K562 (cell line): ENCODE data around the gene CACNB2. TPM values are rescaled to one million over a fixed set of nuclear protein-coding genes. Genes with fewer than 3 reads are reported as not detected.

Source experiments
- ATAC-seq: fragments of 200-7000 bp; cut with Tn5 transposase; 3 replicates; pipeline ENCODE4 v1.9.1; 2020; ENCODE audit warnings: moderate library complexity
- BruUV-seq: library from RNA; stranded (reverse); fragments of 400-500 nt; replicated peaks from 2 replicates; lab custom pipeline; 2021; lab: Mats Ljungman, UMichigan
- CTCF ChIA-PET: fragments of 300-600 bp; formaldehyde crosslinking; extraction: SDS; loops from one replicate; lab custom pipeline; 2021; ENCODE audit warnings: low intra/inter-chr PET ratio; lab: Yijun Ruan, JAX
- POLR2A ChIA-PET: fragments of 300-600, 350-650 bp; sonication (Branson Sonifier 250); formaldehyde crosslinking; extraction: SDS; loops from one replicate; lab custom pipeline; 2021; ENCODE audit warnings: antibody characterized with exemption, inconsistent platforms; lab: Yijun Ruan, JAX
- DNase-seq, 4 experiments: peaks; one replicate each; pipeline versions ENCODE4 v3.0.0 to v3.0.0-alpha.2; 2011 to 2018; ENCODE audit warnings: low spot score in 3 of 4, mixed read lengths in 3 of 4; ENCODE audit errors: extremely low read depth in 1 of 4
- FAIRE-seq: peaks from 2 replicates; lab custom pipeline; 2011; peaks lifted over from hg19 to GRCh38; lab: Jason Lieb, UNC
- H2AFZ ChIP-seq: 2 replicates; pipeline ENCODE4 v1.6.0; 2011; ENCODE audit warnings: low read depth, low read length, control low read depth, inconsistent platforms
- H3K27ac ChIP-seq: fragments of 200-600 bp; 3 replicates; pipeline ENCODE4 v1.8.0; 2011; ENCODE audit warnings: low read depth, mild to moderate bottlenecking, control low read depth, inconsistent platforms, low read length, moderate library complexity, mixed read lengths; ENCODE audit errors: extremely low read depth
- H3K27me3 ChIP-seq, 2 experiments: fragments of 300-600 bp in 1 of 2; 2 replicates in 1 of 2; 3 replicates in 1 of 2; pipeline versions ENCODE4 v1.6.0 to v1.8.0; 2011; ENCODE audit warnings: inconsistent platforms in 2 of 2, low read length in 2 of 2, mild to moderate bottlenecking in 1 of 2, mixed read lengths in 1 of 2, moderate library complexity in 1 of 2; ENCODE audit not compliant: control insufficient read depth in 2 of 2, insufficient read depth in 2 of 2
- H3K36me3 ChIP-seq: fragments of 300-600 bp; 3 replicates; pipeline ENCODE4 v1.8.0; 2011; ENCODE audit warnings: mild to moderate bottlenecking, low read length, inconsistent platforms; ENCODE audit not compliant: control insufficient read depth, insufficient read depth
- H3K4me1 ChIP-seq, 2 experiments: fragments of 200-600 bp in 1 of 2; replicated peaks in 1 of 2; 2 replicates in 1 of 2; 3 replicates in 1 of 2; pipeline versions ENCODE4 v1.5.1 to v1.8.0; 2011; ENCODE audit warnings: inconsistent platforms in 2 of 2, low read length in 2 of 2, mild to moderate bottlenecking in 1 of 2, mixed read lengths in 1 of 2, moderate library complexity in 1 of 2; ENCODE audit not compliant: control insufficient read depth in 2 of 2, insufficient read depth in 2 of 2
- H3K4me2 ChIP-seq: 2 replicates; pipeline ENCODE4 v1.6.1; 2011; ENCODE audit warnings: low read length, control low read depth, inconsistent platforms, mixed read lengths; ENCODE audit not compliant: insufficient read depth
- H3K4me3 ChIP-seq: fragments of 200-600 bp; sonication (generic), shearing (Covaris generic); 2 replicates; pipeline ENCODE4 v1.5.1; 2016; ENCODE audit warnings: control low read depth, inconsistent platforms
- H3K79me2 ChIP-seq: fragments of 200-600 bp; 3 replicates; pipeline ENCODE4 v1.8.0; 2011; ENCODE audit warnings: low read length, inconsistent platforms; ENCODE audit not compliant: control insufficient read depth, insufficient read depth
- H3K9ac ChIP-seq, 2 experiments: 2 replicates each; pipeline versions ENCODE4 v1.6.0 to v1.6.1; 2011; ENCODE audit warnings: low read depth in 2 of 2, low read length in 2 of 2, control low read depth in 1 of 2, inconsistent platforms in 1 of 2, mild to moderate bottlenecking in 1 of 2, mixed read lengths in 1 of 2; ENCODE audit not compliant: insufficient read depth in 1 of 2
- H3K9me1 ChIP-seq: one replicate; pipeline ENCODE4 v1.6.0; 2011; ENCODE audit warnings: inconsistent platforms, mild to moderate bottlenecking, low read length, moderate library complexity; ENCODE audit not compliant: control insufficient read depth, insufficient read depth
- H3K9me3 ChIP-seq: replicated peaks from 2 replicates; pipeline ENCODE4 v1.5.1; 2011; ENCODE audit warnings: low read depth, low read length, inconsistent platforms; ENCODE audit not compliant: control insufficient read depth, insufficient read depth
- H4K20me1 ChIP-seq: replicated peaks from 2 replicates; pipeline ENCODE4 v1.6.1; 2011; ENCODE audit warnings: low read length, inconsistent platforms, mixed read lengths; ENCODE audit not compliant: control insufficient read depth, insufficient read depth
- E2F3 ChIP-seq: fragments of 250-450 bp; sonication (Bioruptor Pico); IDR thresholded peaks from 2 replicates; pipeline ENCODE4 v1.4.0; 2020; ENCODE audit warnings: mild to moderate bottlenecking
- ETV1 ChIP-seq: fragments of 450-650 bp; conservative IDR thresholded peaks from 2 replicates; pipeline ENCODE4 v1.6.1; 2016; ENCODE audit warnings: missing genetic modification characterization, control low read depth, low read depth, missing compliant biosample characterization
- GATAD2A ChIP-seq: fragments of 450-650 bp; IDR thresholded peaks from 2 replicates; pipeline ENCODE4 v1.6.1; 2017
- KLF13 ChIP-seq: fragments of 450-650 bp; IDR thresholded peaks from 2 replicates; pipeline ENCODE4 v1.6.1; 2016; ENCODE audit warnings: missing genetic modification characterization, low read depth, mild to moderate bottlenecking, missing compliant biosample characterization, moderate library complexity, borderline replicate concordance
- LEF1 ChIP-seq: fragments of 450-650 bp; IDR thresholded peaks from 2 replicates; pipeline ENCODE4 v1.6.1; 2016; ENCODE audit warnings: mild to moderate bottlenecking
- NR3C1 ChIP-seq: sonication (generic); formaldehyde crosslinking; IDR thresholded peaks from 2 replicates; pipeline ENCODE4 v1.8.1; 2022; ENCODE audit warnings: missing genetic modification reagents
- NRF1 ChIP-seq, 2 experiments: fragments of 450-650 bp; IDR thresholded peaks in 1 of 2; conservative IDR thresholded peaks in 1 of 2; 2 replicates each; pipeline ENCODE4 v1.6.1; 2014; ENCODE audit warnings: mild to moderate bottlenecking in 2 of 2
- PTTG1 ChIP-seq: fragments of 450-650 bp; IDR thresholded peaks from 2 replicates; pipeline ENCODE4 v1.6.1; 2016; ENCODE audit warnings: low read depth, mild to moderate bottlenecking, missing genetic modification characterization, missing compliant biosample characterization
- RBM17 ChIP-seq: fragments of 200-400 bp; formaldehyde crosslinking; IDR thresholded peaks from 2 replicates; pipeline ENCODE4 v1.6.1; 2017; ENCODE audit warnings: low read depth, mild to moderate bottlenecking, low read length, borderline replicate concordance
- RHOXF2B ChIP-seq: fragments of 250-450 bp; sonication (Bioruptor Pico); conservative IDR thresholded peaks from 2 replicates; pipeline ENCODE4 v1.5.1; 2021
- THRAP3 ChIP-seq: fragments of 450-650 bp; IDR thresholded peaks from 2 replicates; pipeline ENCODE4 v1.6.1; 2016; ENCODE audit warnings: mild to moderate bottlenecking, inconsistent platforms, borderline replicate concordance
- U2AF2 ChIP-seq: fragments of 200-400 bp; formaldehyde crosslinking; optimal IDR thresholded peaks from 2 replicates; pipeline ENCODE3; 2017; ENCODE audit warnings: low read depth, mild to moderate bottlenecking, low read length
- ZBTB12 ChIP-seq: fragments of 250-450 bp; sonication (Bioruptor Pico); IDR thresholded peaks from 2 replicates; pipeline ENCODE4 v1.4.0; 2020
- ZFPM2 ChIP-seq: fragments of 250-450 bp; sonication (Bioruptor Pico); IDR thresholded peaks from 2 replicates; pipeline ENCODE4 v1.5.1; 2022; ENCODE audit warnings: mild to moderate bottlenecking
- ZNF124 ChIP-seq: sonication (generic); formaldehyde crosslinking; IDR thresholded peaks from 2 replicates; pipeline ENCODE4 v1.8.1; 2022; ENCODE audit warnings: missing genetic modification reagents
- ZNF507 ChIP-seq: conservative IDR thresholded peaks from 2 replicates; pipeline ENCODE4 v1.6.1; 2017; ENCODE audit warnings: missing genetic modification characterization, missing compliant biosample characterization
- WGBS: fragments of 100-300 bp; shearing (Covaris generic); methylation state at CpG from one replicate; pipeline ENCODE4 v1.1.6; 2016; ENCODE audit warnings: low coverage, mixed read lengths; ENCODE audit not compliant: insufficient coverage; ENCODE audit errors: missing lambda C conversion rate; 5-methylcytosine and 5-hydroxymethylcytosine counted together
- in situ Hi-C: fragments of 300-500 bp; cut with MboI; formaldehyde crosslinking; loops from 4 replicates; pipeline ENCODE4 v1.15.0; 2018; ENCODE audit warnings: inconsistent platforms, mixed read lengths
- intact Hi-C: fragments of 100-400 bp; cut with micrococcal nuclease; formaldehyde crosslinking; loops from 2 replicates; pipeline ENCODE4 v1.14.2; 2022
- polyA plus RNA-seq, 8 experiments: library from polyadenylated mRNA; depleted of rRNA in 4 of 8; stranded (reverse) in 5 of 8; unstranded in 3 of 8; fragments of >200 nt; fragmentation: Nextera tagmentation in 2 of 8; fragmentation: Illumina TruSeq in 1 of 8; extraction: Ambion mirVana in 2 of 8; extraction: Trizol in 1 of 8; gene quantifications; 2 replicates each; pipeline versions ENCODE4 v1.2.1 to v1.2.3, GENCODE V29; 2011 to 2014; ENCODE audit warnings: inconsistent platforms in 1 of 8, missing spikeins in 1 of 8
- total RNA-seq, 7 experiments: library from RNA; depleted of rRNA in 6 of 7; stranded (reverse); fragments of >200 nt in 6 of 7; fragmentation: Illumina TruSeq in 2 of 7; extraction: Trizol in 2 of 7; gene quantifications; 2 replicates each; pipeline versions ENCODE4 v1.2.1 to v1.2.3, GENCODE V29; 2011 to 2021; ENCODE audit warnings: low replicate concordance in 1 of 7
- TF ChIP-seq, protein P1 (sequence below): fragments of 450-650 bp; IDR thresholded peaks from 2 replicates; pipeline ENCODE4 v1.6.1; 2017; ENCODE audit warnings: antibody characterized with exemption, mild to moderate bottlenecking
- TF ChIP-seq, protein P2 (sequence below): sonication (generic); formaldehyde crosslinking; IDR thresholded peaks from 2 replicates; pipeline ENCODE4 v1.8.0; 2022; ENCODE audit warnings: mild to moderate bottlenecking, missing genetic modification reagents

CACNB2 gene
- total and polyA plus RNA-seq, 9 of the 15 experiments (the other 6 are each of a cell fraction or from before 2014, with no cell fraction given), result 1.8 to 2.2 TPM; not detected in 7

- no peaks in the 10 kb centered on the region for H3K79me2 ChIP-seq
- WGBS, result 1% methylated on average over 15 of the region's 15 CpGs
- no peaks in the 10 kb centered on the region for H3K36me3 ChIP-seq
- H3K9me3 ChIP-seq, result no peaks in the 10 kb centered on the region
- ChIA-PET POLR2A (interaction anchor here (0.7 kb wide), 1 partner anchor 189 kb away, joined by 3 read pairs; no protein-coding TSS in a partner anchor), CTCF (no interaction called here)
- H3K9me1 ChIP-seq, result no peaks in the 10 kb centered on the region
- no peaks in the 10 kb centered on the region for H4K20me1 ChIP-seq
- no TSS peak for BruUV-seq
- no peak overlapping the region for H3K27ac ChIP-seq
- no peak overlapping the region for H3K4me2 ChIP-seq
- ATAC-seq (no peak), FAIRE-seq (no peak), DNase-seq (no peak)
- no peak overlapping the region for H3K4me3 ChIP-seq
- H3K27me3 ChIP-seq, result peaks cover 0 to 4% of the 10 kb centered on the region in 2 experiments; a peak in 4 of 5 replicates
- in situ Hi-C loops, result no loop called here
- no peak overlapping the region for H3K9ac ChIP-seq
- TF ChIP-seq, protein P1, sequence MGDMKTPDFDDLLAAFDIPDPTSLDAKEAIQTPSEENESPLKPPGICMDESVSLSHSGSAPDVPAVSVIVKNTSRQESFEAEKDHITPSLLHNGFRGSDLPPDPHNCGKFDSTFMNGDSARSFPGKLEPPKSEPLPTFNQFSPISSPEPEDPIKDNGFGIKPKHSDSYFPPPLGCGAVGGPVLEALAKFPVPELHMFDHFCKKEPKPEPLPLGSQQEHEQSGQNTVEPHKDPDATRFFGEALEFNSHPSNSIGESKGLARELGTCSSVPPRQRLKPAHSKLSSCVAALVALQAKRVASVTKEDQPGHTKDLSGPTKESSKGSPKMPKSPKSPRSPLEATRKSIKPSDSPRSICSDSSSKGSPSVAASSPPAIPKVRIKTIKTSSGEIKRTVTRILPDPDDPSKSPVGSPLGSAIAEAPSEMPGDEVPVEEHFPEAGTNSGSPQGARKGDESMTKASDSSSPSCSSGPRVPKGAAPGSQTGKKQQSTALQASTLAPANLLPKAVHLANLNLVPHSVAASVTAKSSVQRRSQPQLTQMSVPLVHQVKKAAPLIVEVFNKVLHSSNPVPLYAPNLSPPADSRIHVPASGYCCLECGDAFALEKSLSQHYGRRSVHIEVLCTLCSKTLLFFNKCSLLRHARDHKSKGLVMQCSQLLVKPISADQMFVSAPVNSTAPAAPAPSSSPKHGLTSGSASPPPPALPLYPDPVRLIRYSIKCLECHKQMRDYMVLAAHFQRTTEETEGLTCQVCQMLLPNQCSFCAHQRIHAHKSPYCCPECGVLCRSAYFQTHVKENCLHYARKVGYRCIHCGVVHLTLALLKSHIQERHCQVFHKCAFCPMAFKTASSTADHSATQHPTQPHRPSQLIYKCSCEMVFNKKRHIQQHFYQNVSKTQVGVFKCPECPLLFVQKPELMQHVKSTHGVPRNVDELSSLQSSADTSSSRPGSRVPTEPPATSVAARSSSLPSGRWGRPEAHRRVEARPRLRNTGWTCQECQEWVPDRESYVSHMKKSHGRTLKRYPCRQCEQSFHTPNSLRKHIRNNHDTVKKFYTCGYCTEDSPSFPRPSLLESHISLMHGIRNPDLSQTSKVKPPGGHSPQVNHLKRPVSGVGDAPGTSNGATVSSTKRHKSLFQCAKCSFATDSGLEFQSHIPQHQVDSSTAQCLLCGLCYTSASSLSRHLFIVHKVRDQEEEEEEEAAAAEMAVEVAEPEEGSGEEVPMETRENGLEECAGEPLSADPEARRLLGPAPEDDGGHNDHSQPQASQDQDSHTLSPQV, result no peak
- no peak for TF ChIP-seq ETV1 (tag)
- no peak for TF ChIP-seq ZNF507 (tag)
- TF ChIP-seq U2AF2, result no peak
- TF ChIP-seq, protein P2, sequence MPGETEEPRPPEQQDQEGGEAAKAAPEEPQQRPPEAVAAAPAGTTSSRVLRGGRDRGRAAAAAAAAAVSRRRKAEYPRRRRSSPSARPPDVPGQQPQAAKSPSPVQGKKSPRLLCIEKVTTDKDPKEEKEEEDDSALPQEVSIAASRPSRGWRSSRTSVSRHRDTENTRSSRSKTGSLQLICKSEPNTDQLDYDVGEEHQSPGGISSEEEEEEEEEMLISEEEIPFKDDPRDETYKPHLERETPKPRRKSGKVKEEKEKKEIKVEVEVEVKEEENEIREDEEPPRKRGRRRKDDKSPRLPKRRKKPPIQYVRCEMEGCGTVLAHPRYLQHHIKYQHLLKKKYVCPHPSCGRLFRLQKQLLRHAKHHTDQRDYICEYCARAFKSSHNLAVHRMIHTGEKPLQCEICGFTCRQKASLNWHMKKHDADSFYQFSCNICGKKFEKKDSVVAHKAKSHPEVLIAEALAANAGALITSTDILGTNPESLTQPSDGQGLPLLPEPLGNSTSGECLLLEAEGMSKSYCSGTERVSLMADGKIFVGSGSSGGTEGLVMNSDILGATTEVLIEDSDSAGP, result no peak
- TF ChIP-seq GATAD2A, result no peak
- TF ChIP-seq THRAP3, result no peak
- no peak for TF ChIP-seq LEF1
- no peak for TF ChIP-seq NRF1 (conservative IDR thresholded peaks at IDR 0.05 in 1 of 2, IDR thresholded peaks at IDR 0.05 in 1 of 2)
- TF ChIP-seq RHOXF2B, result no peak
- no peak for TF ChIP-seq ZFPM2
- TF ChIP-seq NR3C1, result no peak
- TF ChIP-seq ZBTB12 (CRISPR knock-in tag), result no peak
- no peak for TF ChIP-seq RBM17
- TF ChIP-seq ZNF124 (CRISPR knock-in tag), result no peak
- TF ChIP-seq PTTG1, result no peak
- TF ChIP-seq E2F3 (CRISPR knock-in tag), result no peak
- TF ChIP-seq KLF13 (tag), result no peak
- intact Hi-C loops, result no loop called here
- no peak overlapping the region for H2AFZ ChIP-seq
- no peaks in the 10 kb centered on the region for H3K4me1 ChIP-seq
Observed at GRCh38 chr10:18261063-18261610, 120.9 kb downstream of the CACNB2 start.
